Astrocyte of the cerebellum (primary cell): Measurements from ENCODE around the gene TBC1D14.

Source experiments
- DNase-seq: peaks from one replicate; pipeline ENCODE4 v3.0.0-alpha.2; 2011; ENCODE audit warnings: low read depth
- H3K4me3 ChIP-seq: 2 replicates; pipeline ENCODE4 v1.5.1; 2011; ENCODE audit warnings: mild to moderate bottlenecking, low read depth, low read length, moderate library complexity
- in situ Hi-C: cut with HindIII; loops from 2 replicates; pipeline ENCODE4 v1.10.0; 2017; ENCODE audit warnings: low sequenced_read_pairs
- TF ChIP-seq, protein P1 (sequence below): IDR thresholded peaks from 2 replicates; pipeline ENCODE4 v1.5.1; 2012; ENCODE audit warnings: low read length, low read depth, moderate library complexity, mild to moderate bottlenecking; ENCODE audit errors: missing control alignments

The TBC1D14 gene

GRCh38 chr4:7066493-7066892 is 156.9 kb downstream of the TBC1D14 start:
- H3K4me3 ChIP-seq = no peak overlapping the region
- no peak for DNase-seq
- in situ Hi-C loops = no loop called here
- TF ChIP-seq, protein P1, sequence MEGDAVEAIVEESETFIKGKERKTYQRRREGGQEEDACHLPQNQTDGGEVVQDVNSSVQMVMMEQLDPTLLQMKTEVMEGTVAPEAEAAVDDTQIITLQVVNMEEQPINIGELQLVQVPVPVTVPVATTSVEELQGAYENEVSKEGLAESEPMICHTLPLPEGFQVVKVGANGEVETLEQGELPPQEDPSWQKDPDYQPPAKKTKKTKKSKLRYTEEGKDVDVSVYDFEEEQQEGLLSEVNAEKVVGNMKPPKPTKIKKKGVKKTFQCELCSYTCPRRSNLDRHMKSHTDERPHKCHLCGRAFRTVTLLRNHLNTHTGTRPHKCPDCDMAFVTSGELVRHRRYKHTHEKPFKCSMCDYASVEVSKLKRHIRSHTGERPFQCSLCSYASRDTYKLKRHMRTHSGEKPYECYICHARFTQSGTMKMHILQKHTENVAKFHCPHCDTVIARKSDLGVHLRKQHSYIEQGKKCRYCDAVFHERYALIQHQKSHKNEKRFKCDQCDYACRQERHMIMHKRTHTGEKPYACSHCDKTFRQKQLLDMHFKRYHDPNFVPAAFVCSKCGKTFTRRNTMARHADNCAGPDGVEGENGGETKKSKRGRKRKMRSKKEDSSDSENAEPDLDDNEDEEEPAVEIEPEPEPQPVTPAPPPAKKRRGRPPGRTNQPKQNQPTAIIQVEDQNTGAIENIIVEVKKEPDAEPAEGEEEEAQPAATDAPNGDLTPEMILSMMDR = no peak

DNA sequence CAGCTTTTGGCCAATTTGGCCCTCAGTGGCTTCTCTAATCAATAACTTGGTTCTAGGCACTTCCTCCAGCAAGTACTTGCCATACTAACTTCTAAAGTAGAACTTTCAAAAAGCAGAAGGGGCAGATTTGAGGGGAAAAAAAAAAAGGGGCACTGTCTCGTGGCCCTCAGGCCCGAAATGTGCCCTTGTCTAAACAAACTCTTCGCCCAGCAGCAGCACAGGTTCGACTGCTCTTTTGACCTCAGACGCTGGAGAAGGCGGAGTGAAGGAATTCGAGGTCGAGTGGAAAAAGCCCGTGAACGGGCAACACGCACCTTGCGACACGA is 157.5 kb downstream of the TBC1D14 start:
- in situ Hi-C loops = no loop called here
- TF ChIP-seq, protein P1 = no peak
- DNase-seq = no peak
- peak overlapping the region; percentile 87 for H3K4me3 ChIP-seq

DNA sequence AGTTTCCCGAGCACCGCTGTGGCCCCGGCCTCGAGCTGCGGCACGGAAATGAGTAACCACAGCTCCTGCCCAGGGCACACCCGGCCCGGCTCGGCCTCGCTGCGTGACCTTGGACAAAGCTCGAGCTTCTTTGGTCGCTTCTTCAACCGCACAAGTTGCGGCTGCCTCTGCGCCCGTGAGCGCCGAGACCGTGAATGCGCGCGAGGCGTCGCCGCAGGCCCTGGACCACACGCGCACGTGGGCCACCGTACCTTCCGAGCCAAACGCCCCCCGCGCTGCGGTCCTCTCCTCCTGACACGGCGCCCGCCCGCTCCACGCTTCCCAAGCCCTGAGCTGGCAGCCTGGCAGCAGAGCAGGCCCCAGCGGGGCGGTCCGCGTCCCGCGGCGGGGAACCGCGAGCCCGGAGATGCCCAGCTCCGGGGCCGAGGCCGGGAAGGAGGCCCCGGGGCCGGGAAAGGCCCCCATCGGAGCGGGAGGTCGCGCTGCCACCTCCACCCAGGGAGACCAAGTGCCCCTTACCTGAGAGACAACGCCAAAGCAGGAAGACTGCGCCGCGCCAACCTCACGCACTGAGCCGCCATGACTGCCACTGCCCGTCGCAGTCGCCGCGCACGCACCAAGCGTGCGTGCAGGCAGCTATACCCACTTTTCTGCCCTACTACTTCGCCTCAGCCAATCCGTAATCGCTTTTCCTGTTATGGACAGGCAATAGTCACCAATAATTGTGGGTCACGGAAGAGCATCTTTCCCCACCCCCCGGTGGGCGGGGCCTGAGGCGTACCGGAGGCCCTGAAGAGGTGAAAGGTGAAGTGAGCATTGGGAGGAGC is 158.0 kb downstream of the TBC1D14 start, which contains the start of gene GRPEL1:
TSS of gene GRPEL1 (minus strand) at position 613 of the 827 bp plus-strand sequence. CDS start at position 581, 32 bp downstream.
- TF ChIP-seq, protein P1 = no peak
- in situ Hi-C loops = no loop called here
- DNase-seq = peak; percentile 97
- peak within 1 kb of the TSS; percentile 87 for H3K4me3 ChIP-seq

DNA sequence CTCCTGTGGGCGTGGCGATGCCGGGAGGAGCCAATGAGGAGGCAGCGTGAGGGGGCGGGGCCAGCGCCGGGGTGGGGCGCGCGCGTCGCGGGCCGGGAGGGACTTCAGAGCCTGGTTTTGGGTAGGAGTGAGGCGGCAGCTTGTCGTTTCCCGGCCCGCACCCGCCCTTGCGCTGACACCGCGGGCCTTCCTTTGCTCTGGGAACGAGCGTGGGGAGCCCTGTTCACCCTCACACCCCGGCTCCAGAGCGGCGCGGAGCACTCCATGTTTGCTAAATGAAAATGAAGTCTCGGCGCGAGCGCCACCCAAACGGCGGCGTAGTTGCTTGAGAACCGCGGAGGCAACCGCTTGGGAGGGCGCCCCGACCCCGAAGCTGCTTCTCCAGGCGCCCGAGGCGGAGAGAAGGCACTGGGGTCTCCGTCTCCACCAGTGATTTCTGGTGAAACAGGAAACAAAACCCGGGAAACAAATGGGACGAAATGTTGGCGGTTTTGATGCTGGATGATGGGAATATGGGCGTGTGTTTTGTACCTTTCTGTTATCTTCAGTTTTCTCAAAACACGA is 158.7 kb downstream of the TBC1D14 start:
- no peak for DNase-seq
- in situ Hi-C loops = no loop called here
- TF ChIP-seq, protein P1 = no peak

GRCh38 chr4:7068883-7069282 is 159.3 kb downstream of the TBC1D14 start:
- TF ChIP-seq, protein P1 = no peak
- H3K4me3 ChIP-seq = peak overlapping the region; percentile 87
- DNase-seq = no peak
- in situ Hi-C loops = no loop called here

More for the DNA sequence above, 158.7 kb downstream of the TBC1D14 start:
- peak overlapping the region; percentile 87 for H3K4me3 ChIP-seq

DNA sequence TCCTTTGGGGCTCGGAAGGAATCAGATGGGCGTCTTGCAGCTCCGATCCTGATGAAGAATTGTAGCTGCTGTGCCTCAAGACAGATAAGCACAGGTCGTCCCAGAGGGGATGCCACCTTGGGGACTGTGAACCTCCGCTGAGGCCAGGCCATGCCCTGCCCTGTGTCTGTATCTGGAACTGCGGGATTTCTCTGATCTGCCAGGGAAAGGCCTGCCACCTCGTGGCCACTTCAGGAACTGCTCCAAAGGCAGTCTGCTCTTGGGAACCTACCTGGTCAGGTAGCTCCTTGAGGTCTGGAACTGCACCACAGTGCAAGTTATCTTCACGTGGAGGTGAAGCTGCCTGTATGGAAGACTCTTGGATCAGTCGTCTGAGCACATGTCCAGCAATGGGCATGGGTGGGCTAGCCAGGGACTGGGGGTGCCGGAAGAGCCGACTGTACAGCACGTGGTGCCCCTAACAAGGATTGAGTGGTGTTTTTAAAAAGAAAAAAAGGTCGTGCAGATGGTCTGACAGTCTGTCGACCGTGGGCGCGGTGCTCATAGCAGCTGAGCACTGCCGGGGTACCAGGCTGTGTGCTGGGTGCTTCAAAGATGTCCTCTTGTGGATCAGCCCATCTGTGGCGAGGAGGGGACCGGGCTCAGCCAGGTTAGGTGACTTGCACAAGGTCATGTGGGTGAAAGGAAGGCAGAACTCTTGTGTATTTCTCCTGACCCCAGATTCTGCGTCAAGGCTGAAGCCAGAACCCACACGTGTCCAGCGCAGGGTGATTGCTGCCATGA is 161.3 kb downstream of the TBC1D14 start:
- TF ChIP-seq, protein P1 = peak; percentile 99
- peak; percentile 32 for DNase-seq
- no peak overlapping the region for H3K4me3 ChIP-seq
- in situ Hi-C loops = no loop called here
